ENCODE measurements around the gene SV2B.

The SV2B gene

GRCh38 chr15:91158415-91159394 is 58.6 kb downstream of the SV2B start:
- Histone ChIP-seq H3K9me3 (ENCODE audit: insufficient read depth, low read length) (no peaks in the 10 kb centered on the region), H4K20me1 (ENCODE audit: low read depth, low read length) (no peaks in the 10 kb centered on the region), H3K4me3 (ENCODE audit: insufficient read depth, low read length, poor library complexity, severe bottlenecking) (no peak overlapping the region), H2AFZ (ENCODE audit: low read depth, low read length, severe bottlenecking) (no peak overlapping the region), H3F3A (ENCODE audit: insufficient read depth) (no peaks in the 10 kb centered on the region), H3K4me2 (ENCODE audit: low read depth, low read length, poor library complexity, severe bottlenecking) (no peak overlapping the region), H3K9me2 (replicated peaks; ENCODE audit: insufficient read depth, low read length) (no peaks in the 10 kb centered on the region), H3K79me2 (ENCODE audit: insufficient read depth, low read length) (no peaks in the 10 kb centered on the region), H3K9ac (ENCODE audit: low read length) (no peak overlapping the region), H3K27me3 (ENCODE audit: low read length) (no peaks in the 10 kb centered on the region), H3K27ac (ENCODE audit: low read depth, low read length) (no peak overlapping the region), H3K36me3 (ENCODE audit: low read length) (no peaks in the 10 kb centered on the region)
- no peak for TF ChIP-seq EZH2phosphoT487 (conservative IDR thresholded peaks at IDR 0.05; ENCODE audit: low read length)
- TF ChIP-seq, protein P1, sequence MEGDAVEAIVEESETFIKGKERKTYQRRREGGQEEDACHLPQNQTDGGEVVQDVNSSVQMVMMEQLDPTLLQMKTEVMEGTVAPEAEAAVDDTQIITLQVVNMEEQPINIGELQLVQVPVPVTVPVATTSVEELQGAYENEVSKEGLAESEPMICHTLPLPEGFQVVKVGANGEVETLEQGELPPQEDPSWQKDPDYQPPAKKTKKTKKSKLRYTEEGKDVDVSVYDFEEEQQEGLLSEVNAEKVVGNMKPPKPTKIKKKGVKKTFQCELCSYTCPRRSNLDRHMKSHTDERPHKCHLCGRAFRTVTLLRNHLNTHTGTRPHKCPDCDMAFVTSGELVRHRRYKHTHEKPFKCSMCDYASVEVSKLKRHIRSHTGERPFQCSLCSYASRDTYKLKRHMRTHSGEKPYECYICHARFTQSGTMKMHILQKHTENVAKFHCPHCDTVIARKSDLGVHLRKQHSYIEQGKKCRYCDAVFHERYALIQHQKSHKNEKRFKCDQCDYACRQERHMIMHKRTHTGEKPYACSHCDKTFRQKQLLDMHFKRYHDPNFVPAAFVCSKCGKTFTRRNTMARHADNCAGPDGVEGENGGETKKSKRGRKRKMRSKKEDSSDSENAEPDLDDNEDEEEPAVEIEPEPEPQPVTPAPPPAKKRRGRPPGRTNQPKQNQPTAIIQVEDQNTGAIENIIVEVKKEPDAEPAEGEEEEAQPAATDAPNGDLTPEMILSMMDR (IDR thresholded peaks at IDR 0.05; ENCODE audit: insufficient read depth, low read length, poor library complexity, severe bottlenecking), result no peak

DNA sequence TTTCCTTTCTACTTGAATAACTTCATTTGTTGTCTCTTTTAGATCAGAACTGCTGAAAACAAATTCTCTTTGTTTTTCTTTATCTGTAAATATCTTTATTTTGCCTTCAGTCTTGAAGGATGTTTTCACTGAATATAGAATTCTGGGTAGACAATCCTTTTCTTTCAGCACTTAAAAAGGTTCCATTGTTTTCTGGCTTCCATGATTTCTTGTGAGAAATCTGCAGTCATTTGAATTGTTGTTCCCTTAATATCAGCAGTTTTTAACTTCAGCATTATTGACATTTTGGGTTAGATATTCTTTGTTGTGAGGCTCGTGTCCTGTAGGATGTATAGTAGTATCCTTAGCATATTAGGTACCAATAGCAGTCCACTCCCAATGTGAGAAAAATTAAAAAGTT is 65.8 kb downstream of the SV2B start:
- no peaks in the 10 kb centered on the region for H3F3A ChIP-seq (ENCODE audit: insufficient read depth)

DNA sequence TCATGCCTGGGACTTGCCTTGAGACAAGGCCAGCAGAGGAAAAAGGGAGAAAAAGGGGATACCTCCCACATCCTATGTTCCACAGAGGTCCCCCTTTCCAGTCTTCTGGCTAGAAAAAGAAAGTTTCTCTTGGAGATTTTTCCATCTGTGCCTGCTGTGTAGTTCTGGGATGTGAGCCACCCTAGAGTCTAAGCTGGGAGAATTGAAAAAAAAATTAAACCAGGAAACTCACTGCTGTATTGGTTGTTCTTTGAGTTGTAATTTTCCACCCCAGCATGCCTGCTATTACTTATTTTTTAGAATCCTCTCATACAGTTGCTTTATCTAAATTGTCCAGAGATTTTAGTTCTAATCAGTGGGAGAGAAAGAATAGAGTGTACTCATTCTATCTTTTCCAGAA is 68.4 kb downstream of the SV2B start:
- no peaks in the 10 kb centered on the region for H3F3A ChIP-seq (ENCODE audit: insufficient read depth)
- no peak overlapping the region for H3K4me2 ChIP-seq (ENCODE audit: low read depth, low read length, poor library complexity, severe bottlenecking)
- H3K9ac ChIP-seq (ENCODE audit: low read length), result no peak overlapping the region
- no peaks in the 10 kb centered on the region for H4K20me1 ChIP-seq (ENCODE audit: low read depth, low read length)
- no peaks in the 10 kb centered on the region for H3K79me2 ChIP-seq (ENCODE audit: insufficient read depth, low read length)
- H3K9me3 ChIP-seq (ENCODE audit: insufficient read depth, low read length), result 0 out of 2 replicates have a peak, but pooled peaks cover 3% of the 10 kb centered on the region
- no peaks in the 10 kb centered on the region for H3K9me2 ChIP-seq (replicated peaks; ENCODE audit: insufficient read depth, low read length)
- no peak overlapping the region for H3K4me3 ChIP-seq (ENCODE audit: insufficient read depth, low read length, poor library complexity, severe bottlenecking)
- no peaks in the 10 kb centered on the region for H3K36me3 ChIP-seq (ENCODE audit: low read length)
- no peaks in the 10 kb centered on the region for H3K27me3 ChIP-seq (ENCODE audit: low read length)
- H3K27ac ChIP-seq (ENCODE audit: low read depth, low read length), result no peak overlapping the region
- TF ChIP-seq EZH2phosphoT487 (conservative IDR thresholded peaks at IDR 0.05; ENCODE audit: low read length), result no peak
- TF ChIP-seq, protein P1 (IDR thresholded peaks at IDR 0.05; ENCODE audit: insufficient read depth, low read length, poor library complexity, severe bottlenecking), result no peak
- H2AFZ ChIP-seq (ENCODE audit: low read depth, low read length, severe bottlenecking), result no peak overlapping the region

More for the DNA sequence above, 65.8 kb downstream of the SV2B start:
- no peak overlapping the region for H3K27ac ChIP-seq (ENCODE audit: low read depth, low read length)
- H3K9ac ChIP-seq (ENCODE audit: low read length), result no peak overlapping the region
- H3K9me3 ChIP-seq (ENCODE audit: insufficient read depth, low read length), result 0 out of 2 replicates have a peak, but pooled peaks cover 3% of the 10 kb centered on the region
- H3K79me2 ChIP-seq (ENCODE audit: insufficient read depth, low read length), result no peaks in the 10 kb centered on the region
- no peak overlapping the region for H2AFZ ChIP-seq (ENCODE audit: low read depth, low read length, severe bottlenecking)
- H3K4me2 ChIP-seq (ENCODE audit: low read depth, low read length, poor library complexity, severe bottlenecking), result no peak overlapping the region
- H3K27me3 ChIP-seq (ENCODE audit: low read length), result no peaks in the 10 kb centered on the region
- TF ChIP-seq, protein P1 (IDR thresholded peaks at IDR 0.05; ENCODE audit: insufficient read depth, low read length, poor library complexity, severe bottlenecking), result no peak
- no peak for TF ChIP-seq EZH2phosphoT487 (conservative IDR thresholded peaks at IDR 0.05; ENCODE audit: low read length)
- H3K4me3 ChIP-seq (ENCODE audit: insufficient read depth, low read length, poor library complexity, severe bottlenecking), result no peak overlapping the region
- no peaks in the 10 kb centered on the region for H3K36me3 ChIP-seq (ENCODE audit: low read length)
- no peaks in the 10 kb centered on the region for H4K20me1 ChIP-seq (ENCODE audit: low read depth, low read length)
- no peaks in the 10 kb centered on the region for H3K9me2 ChIP-seq (replicated peaks; ENCODE audit: insufficient read depth, low read length)

Data from SU-DHL-6 (cell line).